K562 (cell line): ENCODE data around the gene MYADML2. TPM values are rescaled to one million over a fixed set of nuclear protein-coding genes. Genes with fewer than 3 reads are reported as not detected.
A peak's percentile ranks its signal among the peaks of the same experiment; 100 is the strongest.

Source experiments
- ARID1B ChIP-seq: fragments of 450-650 bp; IDR thresholded peaks from 2 replicates; pipeline ENCODE4 v1.6.1; 2016; ENCODE audit warnings: antibody characterized with exemption, mild to moderate bottlenecking, inconsistent platforms
- ETV6 ChIP-seq, 3 experiments: fragments of 150-350 bp in 1 of 3; sonication (generic) in 1 of 3; formaldehyde crosslinking in 1 of 3; IDR thresholded peaks; 2 replicates each; pipeline versions ENCODE4 v1.6.1 to v1.8.0; 2014 to 2022; ENCODE audit warnings: borderline replicate concordance in 2 of 3, low read depth in 2 of 3, antibody characterized with exemption in 1 of 3, low read length in 1 of 3, mild to moderate bottlenecking in 1 of 3, missing genetic modification reagents in 1 of 3
- HNRNPL ChIP-seq: fragments of 200-400 bp; formaldehyde crosslinking; IDR thresholded peaks from 2 replicates; pipeline ENCODE4 v1.6.1; 2017; ENCODE audit warnings: low read depth, mild to moderate bottlenecking, low read length
- MTA2 ChIP-seq: fragments of 450-650 bp; IDR thresholded peaks from 2 replicates; pipeline ENCODE4 v1.6.1; 2016; ENCODE audit warnings: low read depth
- POLR2A ChIP-seq: fragments of 450-650 bp; conservative IDR thresholded peaks from 2 replicates; pipeline ENCODE4 v1.6.1; 2016
- RAD51 ChIP-seq: fragments of 450-650 bp; IDR thresholded peaks from 2 replicates; pipeline ENCODE4 v1.7.1; 2016; ENCODE audit warnings: low read depth, mild to moderate bottlenecking, borderline replicate concordance
- SMAD1 ChIP-seq: fragments of 150-350 bp; IDR thresholded peaks from 2 replicates; pipeline ENCODE4 v1.6.1; 2014; ENCODE audit warnings: low read length, low read depth; ENCODE audit not compliant: partially characterized antibody
- SUPT5H ChIP-seq: fragments of 450-650 bp; IDR thresholded peaks from 2 replicates; pipeline ENCODE4 v1.6.1; 2016
- TGIF2 ChIP-seq: sonication (generic); formaldehyde crosslinking; IDR thresholded peaks from 2 replicates; pipeline ENCODE4 v1.8.1; 2022; ENCODE audit warnings: mild to moderate bottlenecking, missing genetic modification reagents, moderate library complexity
- ZNF316 ChIP-seq: fragments of 450-650 bp; IDR thresholded peaks from 2 replicates; pipeline ENCODE4 v1.6.1; 2016
- ZNF592 ChIP-seq: fragments of 450-650 bp; IDR thresholded peaks from 2 replicates; pipeline ENCODE4 v1.6.1; 2017; ENCODE audit warnings: antibody characterized with exemption, mild to moderate bottlenecking
- ZNF717 ChIP-seq: fragments of 250-450 bp; sonication (Bioruptor Pico); IDR thresholded peaks from 2 replicates; pipeline ENCODE4 v1.5.0; 2021
- polyA plus RNA-seq, 8 experiments: library from polyadenylated mRNA; depleted of rRNA in 4 of 8; stranded (reverse) in 5 of 8; unstranded in 3 of 8; fragments of >200 nt; fragmentation: Nextera tagmentation in 2 of 8; fragmentation: Illumina TruSeq in 1 of 8; extraction: Ambion mirVana in 2 of 8; extraction: Trizol in 1 of 8; gene quantifications; 2 replicates each; pipeline versions ENCODE4 v1.2.1 to v1.2.3, GENCODE V29; 2011 to 2014; ENCODE audit warnings: inconsistent platforms in 1 of 8, missing spikeins in 1 of 8
- total RNA-seq, 7 experiments: library from RNA; depleted of rRNA in 6 of 7; stranded (reverse); fragments of >200 nt in 6 of 7; fragmentation: Illumina TruSeq in 2 of 7; extraction: Trizol in 2 of 7; gene quantifications; 2 replicates each; pipeline versions ENCODE4 v1.2.1 to v1.2.3, GENCODE V29; 2011 to 2021; ENCODE audit warnings: low replicate concordance in 1 of 7
- TF ChIP-seq, protein P1 (sequence below): fragments of 450-650 bp; IDR thresholded peaks from 2 replicates; pipeline ENCODE4 v1.6.1; 2016; ENCODE audit warnings: mild to moderate bottlenecking, moderate library complexity

Gene MYADML2
- total and polyA plus RNA-seq, 9 of the 15 experiments (the other 6 are each of a cell fraction or from before 2014, with no cell fraction given), result not detected

- no peak for TF ChIP-seq HNRNPL
- TF ChIP-seq RAD51, result peak; percentile 89
- TF ChIP-seq TGIF2 (CRISPR knock-in tag), result no peak
- TF ChIP-seq ETV6 (IDR thresholded peaks at IDR 0.05; ENCODE audit: borderline replicate concordance in 1 of 2, low read depth in 2 of 2, low read length in 1 of 2), result no peak
- no peak for TF ChIP-seq ETV6 (CRISPR knock-in tag; IDR thresholded peaks at IDR 0.05; ENCODE audit: borderline replicate concordance)
- TF ChIP-seq SMAD1, result peak; percentile 16
- no peak for TF ChIP-seq ZNF717 (CRISPR knock-in tag)
- peak; percentile 58; the same call in 1 of the 2 replicates for TF ChIP-seq ZNF316
- TF ChIP-seq, protein P1, sequence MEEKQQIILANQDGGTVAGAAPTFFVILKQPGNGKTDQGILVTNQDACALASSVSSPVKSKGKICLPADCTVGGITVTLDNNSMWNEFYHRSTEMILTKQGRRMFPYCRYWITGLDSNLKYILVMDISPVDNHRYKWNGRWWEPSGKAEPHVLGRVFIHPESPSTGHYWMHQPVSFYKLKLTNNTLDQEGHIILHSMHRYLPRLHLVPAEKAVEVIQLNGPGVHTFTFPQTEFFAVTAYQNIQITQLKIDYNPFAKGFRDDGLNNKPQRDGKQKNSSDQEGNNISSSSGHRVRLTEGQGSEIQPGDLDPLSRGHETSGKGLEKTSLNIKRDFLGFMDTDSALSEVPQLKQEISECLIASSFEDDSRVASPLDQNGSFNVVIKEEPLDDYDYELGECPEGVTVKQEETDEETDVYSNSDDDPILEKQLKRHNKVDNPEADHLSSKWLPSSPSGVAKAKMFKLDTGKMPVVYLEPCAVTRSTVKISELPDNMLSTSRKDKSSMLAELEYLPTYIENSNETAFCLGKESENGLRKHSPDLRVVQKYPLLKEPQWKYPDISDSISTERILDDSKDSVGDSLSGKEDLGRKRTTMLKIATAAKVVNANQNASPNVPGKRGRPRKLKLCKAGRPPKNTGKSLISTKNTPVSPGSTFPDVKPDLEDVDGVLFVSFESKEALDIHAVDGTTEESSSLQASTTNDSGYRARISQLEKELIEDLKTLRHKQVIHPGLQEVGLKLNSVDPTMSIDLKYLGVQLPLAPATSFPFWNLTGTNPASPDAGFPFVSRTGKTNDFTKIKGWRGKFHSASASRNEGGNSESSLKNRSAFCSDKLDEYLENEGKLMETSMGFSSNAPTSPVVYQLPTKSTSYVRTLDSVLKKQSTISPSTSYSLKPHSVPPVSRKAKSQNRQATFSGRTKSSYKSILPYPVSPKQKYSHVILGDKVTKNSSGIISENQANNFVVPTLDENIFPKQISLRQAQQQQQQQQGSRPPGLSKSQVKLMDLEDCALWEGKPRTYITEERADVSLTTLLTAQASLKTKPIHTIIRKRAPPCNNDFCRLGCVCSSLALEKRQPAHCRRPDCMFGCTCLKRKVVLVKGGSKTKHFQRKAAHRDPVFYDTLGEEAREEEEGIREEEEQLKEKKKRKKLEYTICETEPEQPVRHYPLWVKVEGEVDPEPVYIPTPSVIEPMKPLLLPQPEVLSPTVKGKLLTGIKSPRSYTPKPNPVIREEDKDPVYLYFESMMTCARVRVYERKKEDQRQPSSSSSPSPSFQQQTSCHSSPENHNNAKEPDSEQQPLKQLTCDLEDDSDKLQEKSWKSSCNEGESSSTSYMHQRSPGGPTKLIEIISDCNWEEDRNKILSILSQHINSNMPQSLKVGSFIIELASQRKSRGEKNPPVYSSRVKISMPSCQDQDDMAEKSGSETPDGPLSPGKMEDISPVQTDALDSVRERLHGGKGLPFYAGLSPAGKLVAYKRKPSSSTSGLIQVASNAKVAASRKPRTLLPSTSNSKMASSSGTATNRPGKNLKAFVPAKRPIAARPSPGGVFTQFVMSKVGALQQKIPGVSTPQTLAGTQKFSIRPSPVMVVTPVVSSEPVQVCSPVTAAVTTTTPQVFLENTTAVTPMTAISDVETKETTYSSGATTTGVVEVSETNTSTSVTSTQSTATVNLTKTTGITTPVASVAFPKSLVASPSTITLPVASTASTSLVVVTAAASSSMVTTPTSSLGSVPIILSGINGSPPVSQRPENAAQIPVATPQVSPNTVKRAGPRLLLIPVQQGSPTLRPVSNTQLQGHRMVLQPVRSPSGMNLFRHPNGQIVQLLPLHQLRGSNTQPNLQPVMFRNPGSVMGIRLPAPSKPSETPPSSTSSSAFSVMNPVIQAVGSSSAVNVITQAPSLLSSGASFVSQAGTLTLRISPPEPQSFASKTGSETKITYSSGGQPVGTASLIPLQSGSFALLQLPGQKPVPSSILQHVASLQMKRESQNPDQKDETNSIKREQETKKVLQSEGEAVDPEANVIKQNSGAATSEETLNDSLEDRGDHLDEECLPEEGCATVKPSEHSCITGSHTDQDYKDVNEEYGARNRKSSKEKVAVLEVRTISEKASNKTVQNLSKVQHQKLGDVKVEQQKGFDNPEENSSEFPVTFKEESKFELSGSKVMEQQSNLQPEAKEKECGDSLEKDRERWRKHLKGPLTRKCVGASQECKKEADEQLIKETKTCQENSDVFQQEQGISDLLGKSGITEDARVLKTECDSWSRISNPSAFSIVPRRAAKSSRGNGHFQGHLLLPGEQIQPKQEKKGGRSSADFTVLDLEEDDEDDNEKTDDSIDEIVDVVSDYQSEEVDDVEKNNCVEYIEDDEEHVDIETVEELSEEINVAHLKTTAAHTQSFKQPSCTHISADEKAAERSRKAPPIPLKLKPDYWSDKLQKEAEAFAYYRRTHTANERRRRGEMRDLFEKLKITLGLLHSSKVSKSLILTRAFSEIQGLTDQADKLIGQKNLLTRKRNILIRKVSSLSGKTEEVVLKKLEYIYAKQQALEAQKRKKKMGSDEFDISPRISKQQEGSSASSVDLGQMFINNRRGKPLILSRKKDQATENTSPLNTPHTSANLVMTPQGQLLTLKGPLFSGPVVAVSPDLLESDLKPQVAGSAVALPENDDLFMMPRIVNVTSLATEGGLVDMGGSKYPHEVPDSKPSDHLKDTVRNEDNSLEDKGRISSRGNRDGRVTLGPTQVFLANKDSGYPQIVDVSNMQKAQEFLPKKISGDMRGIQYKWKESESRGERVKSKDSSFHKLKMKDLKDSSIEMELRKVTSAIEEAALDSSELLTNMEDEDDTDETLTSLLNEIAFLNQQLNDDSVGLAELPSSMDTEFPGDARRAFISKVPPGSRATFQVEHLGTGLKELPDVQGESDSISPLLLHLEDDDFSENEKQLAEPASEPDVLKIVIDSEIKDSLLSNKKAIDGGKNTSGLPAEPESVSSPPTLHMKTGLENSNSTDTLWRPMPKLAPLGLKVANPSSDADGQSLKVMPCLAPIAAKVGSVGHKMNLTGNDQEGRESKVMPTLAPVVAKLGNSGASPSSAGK, result peak; percentile 40
- TF ChIP-seq SUPT5H, result peak; percentile 55; the same call in 1 of the 2 replicates
- TF ChIP-seq MTA2, result no peak
- TF ChIP-seq POLR2A, result peak; percentile 74
- TF ChIP-seq ARID1B, result 0 out of 2 replicates have a peak, but pooled peaks have one; percentile 16
- TF ChIP-seq ZNF592, result peak; percentile 59
These were observed 30.6 kb downstream of the MYADML2 start (continued) for GRCh38 chr17:81916234-81917001.
